Omental fat pad (tissue), 4 donors: Measurements from ENCODE around the gene ABI1. TPM values are rescaled to one million over a fixed set of nuclear protein-coding genes. Genes with fewer than 3 reads are reported as not detected.

Experiments
- ATAC-seq: fragments of 150-250 bp; one replicate; pipeline ENCODE4 v1.9.1; 2016; ENCODE audit warnings: mild to moderate bottlenecking, moderate library complexity; ENCODE audit not compliant: low FRiP score
- DNase-seq: peaks from one replicate; pipeline ENCODE4 v3.0.0-alpha.2; 2019; ENCODE audit warnings: low spot score
- total RNA-seq, 4 donors: library from RNA; depleted of rRNA; stranded (reverse); fragments of >200 nt; gene quantifications; one replicate each; pipeline ENCODE4 v1.1.0, GENCODE V29; 2016
- TF ChIP-seq, protein P1 (sequence below), 3 donors: fragments of 450-650 bp; IDR thresholded peaks; one replicate each; pipeline ENCODE4 v1.5.1; 2016 to 2017; ENCODE audit warnings: antibody characterized with exemption in 3 of 3, mild to moderate bottlenecking in 3 of 3, moderate library complexity in 2 of 3

ABI1 gene
- total RNA-seq, 4 donors from 2014 or later: 35.4 to 51.1 (median 39.8) TPM

DNA sequence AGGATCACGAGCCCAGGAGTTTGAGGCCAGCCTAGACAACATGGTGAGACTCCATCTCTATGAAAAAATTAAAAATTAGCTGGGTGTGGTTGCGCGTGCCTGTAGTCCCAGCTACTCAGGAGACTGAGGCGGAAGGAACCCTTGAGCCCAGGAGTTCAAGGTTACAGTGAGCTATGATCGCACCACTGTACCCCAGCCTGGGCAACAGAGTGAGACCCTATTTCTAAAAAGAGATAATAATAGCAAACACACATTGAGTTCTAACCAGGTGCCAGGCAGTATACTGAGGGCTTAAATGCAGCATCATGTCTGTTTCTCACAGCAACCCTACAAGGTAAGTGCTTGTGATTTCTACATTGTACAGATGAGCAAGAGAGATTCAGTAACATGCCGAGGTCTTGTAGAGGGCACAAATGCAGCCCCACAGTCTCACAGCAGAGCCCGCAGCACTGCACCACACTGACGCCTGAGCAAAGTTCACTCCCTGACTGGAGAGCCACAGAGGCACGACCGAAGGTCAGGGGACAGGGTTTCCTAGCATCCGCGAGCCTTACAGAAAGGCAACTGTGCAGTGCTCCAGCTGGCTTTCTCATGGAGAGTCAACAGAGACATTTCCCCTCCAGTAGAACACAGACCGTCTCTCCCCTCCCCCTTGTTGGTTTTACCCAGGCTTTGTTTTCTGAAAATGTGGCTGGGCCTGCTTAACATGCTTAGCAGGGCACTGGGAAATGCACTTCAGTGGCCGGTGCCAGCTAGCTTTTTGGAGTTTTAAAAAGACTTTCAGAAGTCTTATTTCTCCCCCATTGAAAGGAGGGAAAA is 126.8 kb downstream of the ABI1 start:
- no peak for ATAC-seq
- DNase-seq: no peak
- TF ChIP-seq, protein P1, sequence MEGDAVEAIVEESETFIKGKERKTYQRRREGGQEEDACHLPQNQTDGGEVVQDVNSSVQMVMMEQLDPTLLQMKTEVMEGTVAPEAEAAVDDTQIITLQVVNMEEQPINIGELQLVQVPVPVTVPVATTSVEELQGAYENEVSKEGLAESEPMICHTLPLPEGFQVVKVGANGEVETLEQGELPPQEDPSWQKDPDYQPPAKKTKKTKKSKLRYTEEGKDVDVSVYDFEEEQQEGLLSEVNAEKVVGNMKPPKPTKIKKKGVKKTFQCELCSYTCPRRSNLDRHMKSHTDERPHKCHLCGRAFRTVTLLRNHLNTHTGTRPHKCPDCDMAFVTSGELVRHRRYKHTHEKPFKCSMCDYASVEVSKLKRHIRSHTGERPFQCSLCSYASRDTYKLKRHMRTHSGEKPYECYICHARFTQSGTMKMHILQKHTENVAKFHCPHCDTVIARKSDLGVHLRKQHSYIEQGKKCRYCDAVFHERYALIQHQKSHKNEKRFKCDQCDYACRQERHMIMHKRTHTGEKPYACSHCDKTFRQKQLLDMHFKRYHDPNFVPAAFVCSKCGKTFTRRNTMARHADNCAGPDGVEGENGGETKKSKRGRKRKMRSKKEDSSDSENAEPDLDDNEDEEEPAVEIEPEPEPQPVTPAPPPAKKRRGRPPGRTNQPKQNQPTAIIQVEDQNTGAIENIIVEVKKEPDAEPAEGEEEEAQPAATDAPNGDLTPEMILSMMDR (IDR thresholded peaks at IDR 0.05): no peak

DNA sequence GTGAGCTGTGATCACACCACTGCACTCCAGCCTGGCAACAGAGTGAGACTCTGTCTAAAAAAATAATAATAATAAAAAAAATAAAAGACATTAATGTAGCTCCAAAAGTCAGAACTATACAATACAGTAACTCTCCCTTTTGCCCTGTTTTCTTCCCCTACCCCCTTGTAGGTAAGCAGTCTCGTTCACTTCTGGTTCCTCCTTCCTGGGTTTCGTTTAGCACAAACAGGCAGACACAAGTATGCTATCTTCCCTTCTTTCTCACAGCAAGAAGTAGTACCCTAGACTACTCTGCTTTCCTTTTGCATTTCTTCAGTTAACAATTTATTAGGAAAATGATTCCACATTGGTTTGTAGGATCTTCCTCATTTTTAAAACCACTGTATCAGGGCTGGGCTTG is 130.2 kb downstream of the ABI1 start:
- ATAC-seq: no peak
- TF ChIP-seq, protein P1 (IDR thresholded peaks at IDR 0.05): no peak
- no peak for DNase-seq

DNA sequence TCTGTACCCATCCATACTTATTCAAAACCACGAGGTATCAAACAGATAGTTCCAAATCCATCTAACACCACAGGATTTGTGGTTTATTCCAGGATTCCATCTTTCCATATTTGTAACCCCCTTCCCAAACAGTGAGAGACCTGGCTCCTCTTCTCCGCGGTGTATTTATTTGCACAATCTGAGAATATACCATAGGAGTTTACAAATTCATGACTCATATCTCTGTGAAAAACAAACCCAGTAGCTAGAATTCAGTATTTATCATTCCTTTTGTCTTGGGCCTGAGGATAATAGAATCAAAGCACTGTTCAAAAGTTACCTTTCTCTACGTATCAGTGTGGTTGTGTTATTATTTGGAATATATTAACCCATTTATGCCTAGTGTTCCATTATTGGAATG is 131.4 kb downstream of the ABI1 start:
- TF ChIP-seq, protein P1 (IDR thresholded peaks at IDR 0.05): no peak
- DNase-seq: no peak
- no peak for ATAC-seq

DNA sequence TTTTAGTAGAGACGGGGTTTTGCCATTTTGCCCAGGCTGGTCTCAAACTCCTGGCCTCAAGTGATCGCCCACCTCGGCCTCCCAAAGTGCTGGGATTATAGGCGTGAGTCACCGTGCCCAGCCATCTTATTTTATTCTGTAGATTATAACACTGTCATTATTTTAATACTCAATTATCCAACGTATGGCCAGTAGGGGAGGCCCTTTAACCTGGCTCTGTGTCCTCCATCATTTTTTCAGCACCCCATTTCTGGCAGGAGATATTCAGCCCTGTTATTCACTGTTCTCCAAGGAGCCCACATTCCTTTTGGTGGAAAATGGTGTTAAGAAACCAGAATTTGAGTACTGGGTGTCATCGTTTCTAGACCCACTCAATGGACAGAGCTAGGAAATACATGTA is 131.8 kb downstream of the ABI1 start:
- no peak for DNase-seq
- ATAC-seq: no peak
- TF ChIP-seq, protein P1 (IDR thresholded peaks at IDR 0.05): no peak

DNA sequence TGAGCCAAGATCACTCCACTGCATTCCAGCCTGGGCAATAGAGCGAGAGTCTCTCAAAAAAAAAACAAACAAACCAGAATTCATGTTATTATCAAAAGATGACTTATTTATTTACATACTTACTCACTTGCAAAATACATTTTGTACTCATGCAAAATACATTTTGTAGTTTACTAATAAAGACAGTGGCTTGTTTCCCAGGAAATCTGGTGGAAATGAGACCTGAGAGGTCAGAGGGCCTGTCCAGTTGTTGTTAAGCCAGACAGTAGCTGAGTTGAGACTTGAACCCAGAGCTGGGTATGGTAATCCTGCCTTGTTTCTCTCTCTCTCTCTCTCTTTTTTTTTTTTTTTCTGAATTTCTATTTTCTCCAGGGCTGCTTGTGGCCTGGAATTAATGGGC is 133.8 kb downstream of the ABI1 start:
- no peak for ATAC-seq
- no peak for DNase-seq
- TF ChIP-seq, protein P1 (IDR thresholded peaks at IDR 0.05): no peak

DNA sequence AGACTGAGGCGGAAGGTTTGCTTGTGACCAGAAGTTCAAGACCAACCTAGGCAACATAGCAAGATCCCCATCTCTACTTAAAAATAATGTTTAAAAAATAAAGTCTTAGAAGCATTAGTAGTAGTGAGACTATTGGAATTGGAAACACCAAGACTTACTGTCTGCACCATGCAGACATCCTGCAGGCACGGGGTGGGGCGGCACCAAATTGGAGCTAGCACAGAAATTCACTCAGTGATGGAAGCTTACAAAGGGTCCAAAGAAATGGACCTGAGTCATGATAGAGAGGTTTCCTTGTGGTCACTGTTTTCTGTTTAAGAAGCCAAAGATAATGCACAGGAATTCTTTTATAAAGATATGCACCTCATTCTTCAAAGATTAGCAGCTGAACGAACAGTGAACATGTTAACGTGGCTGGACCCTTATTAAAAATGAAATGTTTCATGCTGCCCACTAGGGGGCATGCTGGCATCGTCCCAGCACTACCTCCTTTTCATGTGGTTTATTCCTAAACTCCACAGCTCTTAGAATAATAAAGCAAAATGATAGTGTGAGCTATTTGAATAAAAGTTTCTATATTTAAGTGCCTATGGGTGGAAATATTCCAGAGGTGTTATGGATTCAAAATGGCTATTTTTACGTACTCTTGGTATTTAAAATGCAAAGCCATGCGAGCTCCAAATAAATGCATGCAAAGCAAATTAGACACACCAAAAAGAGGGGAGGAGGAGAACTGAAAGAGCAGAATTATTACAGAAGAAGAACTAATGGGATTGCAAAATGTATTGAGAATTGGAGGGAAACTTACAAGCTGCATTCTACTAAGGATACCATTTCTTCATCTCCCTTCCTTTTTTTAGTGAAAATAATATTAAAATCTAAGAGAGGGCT is 134.7 kb downstream of the ABI1 start:
- no peak for DNase-seq
- ATAC-seq: no peak
- TF ChIP-seq, protein P1 (IDR thresholded peaks at IDR 0.05): no peak
